C4-2B (cell line): ENCODE results near the gene TCF7L1.

Experiments
- CTCF ChIP-seq: fragments of 450-650 bp; conservative IDR thresholded peaks from 2 replicates; pipeline ENCODE4 v1.5.1; 2017; ENCODE audit warnings: mild to moderate bottlenecking
- ZFX ChIP-seq: fragments of 450-650 bp; IDR thresholded peaks from 2 replicates; pipeline ENCODE4 v1.6.1; 2017

GRCh38 chr2:85277416-85278158 lies 144.4 kb downstream of the TCF7L1 start:
- TF ChIP-seq CTCF = no peak
- TF ChIP-seq ZFX = no peak
